NT2/D1 (cell line): ENCODE results near the gene WNT2B.

Source experiments
- YY1 ChIP-seq: IDR thresholded peaks from 2 replicates; pipeline ENCODE4 v1.6.1; 2011; ENCODE audit not compliant: insufficient read length, insufficient read depth
- ZNF274 ChIP-seq: IDR thresholded peaks from 2 replicates; pipeline ENCODE4 v1.6.1; 2011; ENCODE audit warnings: mild to moderate bottlenecking, low read depth, low read length

GRCh38 chr1:112527266-112528010, 18.7 kb downstream of the WNT2B start:
- TF ChIP-seq ZNF274 (no peak), YY1 (no peak)
